ENCODE results near the gene MYOM1.

The MYOM1 gene

DNA sequence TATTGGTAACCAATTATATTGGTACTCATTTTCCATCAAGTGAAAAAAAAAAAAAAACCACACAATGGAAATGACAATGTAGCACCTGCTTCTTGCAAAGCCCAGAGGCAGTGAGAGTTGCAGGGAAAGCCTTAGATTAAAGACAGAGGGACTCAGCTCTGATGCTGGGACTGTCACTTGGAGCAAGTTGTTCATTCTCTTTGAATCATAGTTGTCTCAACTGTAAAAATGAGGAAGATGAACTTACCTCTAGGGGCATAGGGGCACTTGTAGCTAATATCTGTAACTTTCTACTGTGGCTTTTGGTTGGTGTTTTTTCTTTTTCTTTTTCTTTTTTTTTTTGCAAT lies 125.5 kb downstream of the MYOM1 start:
- TF ChIP-seq MAX (IDR thresholded peaks at IDR 0.05) (no peak), EGR1 (IDR thresholded peaks at IDR 0.05) (no peak)

GRCh38 chr18:3093624-3094337 lies 126.0 kb downstream of the MYOM1 start:
- no peak for TF ChIP-seq CREB1 (IDR thresholded peaks at IDR 0.05; ENCODE audit: low read depth)
- TF ChIP-seq CEBPB (IDR thresholded peaks at IDR 0.05): no peak
- TF ChIP-seq EGR1 (IDR thresholded peaks at IDR 0.05): no peak
- no peak for TF ChIP-seq MAX (IDR thresholded peaks at IDR 0.05)
- TF ChIP-seq RAD21 (IDR thresholded peaks at IDR 0.05; ENCODE audit: low read depth): no peak

DNA sequence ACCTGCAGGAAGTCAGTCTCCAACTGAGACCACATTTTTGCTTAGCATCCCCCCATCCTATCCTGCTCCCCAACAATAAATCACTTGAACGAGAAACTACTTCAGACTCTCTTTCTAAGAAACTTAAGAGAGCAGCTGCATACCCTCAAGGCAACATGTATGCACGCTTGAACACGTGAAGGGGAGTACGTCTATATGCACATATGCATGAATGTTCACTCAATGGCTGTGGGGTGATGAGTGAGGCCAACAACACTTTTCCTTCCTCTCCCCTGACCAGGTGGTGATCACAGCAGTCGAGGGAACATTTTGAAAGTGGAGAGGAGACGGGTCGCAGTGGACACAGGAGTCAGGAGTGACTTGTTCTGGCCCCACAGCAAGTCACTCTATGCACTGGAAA lies 127.0 kb downstream of the MYOM1 start:
- TF ChIP-seq TEAD4 (IDR thresholded peaks at IDR 0.05) (no peak), FOXM1 (IDR thresholded peaks at IDR 0.05; ENCODE audit: borderline replicate concordance, low read depth) (no peak), ZBTB7A (IDR thresholded peaks at IDR 0.05; ENCODE audit: low read depth) (no peak), TAF1 (IDR thresholded peaks at IDR 0.05; ENCODE audit: low read depth) (no peak), NFIC (IDR thresholded peaks at IDR 0.05) (no peak), TCF12 (IDR thresholded peaks at IDR 0.05; ENCODE audit: low read depth) (no peak), REST (IDR thresholded peaks at IDR 0.05; ENCODE audit: low read depth) (no peak), RAD21 (IDR thresholded peaks at IDR 0.05; ENCODE audit: low read depth) (no peak), MAX (IDR thresholded peaks at IDR 0.05) (no peak), EP300 (IDR thresholded peaks at IDR 0.05; ENCODE audit: borderline replicate concordance) (no peak), CEBPB (IDR thresholded peaks at IDR 0.05) (no peak), CREB1 (IDR thresholded peaks at IDR 0.05; ENCODE audit: low read depth) (no peak)
- TF ChIP-seq, protein P1, sequence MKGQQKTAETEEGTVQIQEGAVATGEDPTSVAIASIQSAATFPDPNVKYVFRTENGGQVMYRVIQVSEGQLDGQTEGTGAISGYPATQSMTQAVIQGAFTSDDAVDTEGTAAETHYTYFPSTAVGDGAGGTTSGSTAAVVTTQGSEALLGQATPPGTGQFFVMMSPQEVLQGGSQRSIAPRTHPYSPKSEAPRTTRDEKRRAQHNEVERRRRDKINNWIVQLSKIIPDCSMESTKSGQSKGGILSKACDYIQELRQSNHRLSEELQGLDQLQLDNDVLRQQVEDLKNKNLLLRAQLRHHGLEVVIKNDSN (IDR thresholded peaks at IDR 0.05): no peak

- no peak for TF ChIP-seq TEAD4 (IDR thresholded peaks at IDR 0.05)
- TF ChIP-seq TAF1 (IDR thresholded peaks at IDR 0.05; ENCODE audit: low read depth): no peak
- TF ChIP-seq ZBTB7A (IDR thresholded peaks at IDR 0.05; ENCODE audit: low read depth): no peak
- no peak for TF ChIP-seq MAX (IDR thresholded peaks at IDR 0.05)
- no peak for TF ChIP-seq NFIC (IDR thresholded peaks at IDR 0.05)
- no peak for TF ChIP-seq TCF12 (IDR thresholded peaks at IDR 0.05; ENCODE audit: low read depth)
- TF ChIP-seq RAD21 (IDR thresholded peaks at IDR 0.05; ENCODE audit: low read depth): no peak
- no peak for TF ChIP-seq CEBPB (IDR thresholded peaks at IDR 0.05)
- TF ChIP-seq EGR1 (IDR thresholded peaks at IDR 0.05): no peak
- TF ChIP-seq, protein P1 (IDR thresholded peaks at IDR 0.05): no peak
- no peak for TF ChIP-seq FOXM1 (IDR thresholded peaks at IDR 0.05; ENCODE audit: borderline replicate concordance, low read depth)
- no peak for TF ChIP-seq REST (IDR thresholded peaks at IDR 0.05; ENCODE audit: low read depth)
- TF ChIP-seq CREB1 (IDR thresholded peaks at IDR 0.05; ENCODE audit: low read depth): no peak
- no peak for TF ChIP-seq EP300 (IDR thresholded peaks at IDR 0.05; ENCODE audit: borderline replicate concordance)
- TF ChIP-seq YY1 (IDR thresholded peaks at IDR 0.05; ENCODE audit: low read depth): no peak
These were observed 130.2 kb downstream of the MYOM1 start for GRCh38 chr18:3089579-3089978.

- TF ChIP-seq CREB1 (IDR thresholded peaks at IDR 0.05; ENCODE audit: low read depth) (no peak), TAF1 (IDR thresholded peaks at IDR 0.05; ENCODE audit: low read depth) (no peak), TEAD4 (IDR thresholded peaks at IDR 0.05) (no peak), RAD21 (IDR thresholded peaks at IDR 0.05; ENCODE audit: low read depth) (no peak), YY1 (IDR thresholded peaks at IDR 0.05; ENCODE audit: low read depth) (no peak), REST (IDR thresholded peaks at IDR 0.05; ENCODE audit: low read depth) (no peak), NFIC (IDR thresholded peaks at IDR 0.05) (no peak), MAX (IDR thresholded peaks at IDR 0.05) (no peak), EP300 (IDR thresholded peaks at IDR 0.05; ENCODE audit: borderline replicate concordance) (no peak), ZBTB7A (IDR thresholded peaks at IDR 0.05; ENCODE audit: low read depth) (no peak), FOXM1 (IDR thresholded peaks at IDR 0.05; ENCODE audit: borderline replicate concordance, low read depth) (no peak), CEBPB (IDR thresholded peaks at IDR 0.05) (no peak), EGR1 (IDR thresholded peaks at IDR 0.05) (no peak), TCF12 (IDR thresholded peaks at IDR 0.05; ENCODE audit: low read depth) (no peak)
- TF ChIP-seq, protein P1 (IDR thresholded peaks at IDR 0.05): no peak
These were observed 131.3 kb downstream of the MYOM1 start for GRCh38 chr18:3088449-3088848.

All from Ishikawa (cell line).